MM.1S (cell line): ENCODE results near the gene PNKD.

ENCODE experiments used
- DNase-seq: peaks from one replicate; pipeline ENCODE4 v3.0.0-alpha.2; 2015
- H2AFZ ChIP-seq: fragments of 300-600 bp; sonication (generic); 2 replicates; pipeline ENCODE4 v1.6.0; 2016; ENCODE audit warnings: antibody characterized with exemption, low read length
- H3F3A ChIP-seq: fragments of 300-600 bp; sonication (generic); 2 replicates; pipeline ENCODE4 v1.6.1; 2016; ENCODE audit warnings: mild to moderate bottlenecking, antibody characterized with exemption, low read length, moderate library complexity, mixed read lengths; ENCODE audit not compliant: insufficient read depth
- H3K27ac ChIP-seq: fragments of 300-600 bp; sonication (generic); 2 replicates; pipeline ENCODE4 v1.5.1; 2016; ENCODE audit warnings: mild to moderate bottlenecking, low read length
- H3K27me3 ChIP-seq: fragments of 300-600 bp; sonication (generic); replicated peaks from 2 replicates; pipeline ENCODE4 v1.6.0; 2016; ENCODE audit warnings: low read length; ENCODE audit not compliant: insufficient read depth
- H3K36me3 ChIP-seq: fragments of 300-600 bp; sonication (generic); replicated peaks from 2 replicates; pipeline ENCODE4 v1.6.1; 2016; ENCODE audit warnings: mild to moderate bottlenecking, low read length, mixed read lengths; ENCODE audit not compliant: insufficient read depth
- H3K4me1 ChIP-seq: fragments of 300-600 bp; sonication (generic); 2 replicates; pipeline ENCODE4 v1.6.1; 2016; ENCODE audit warnings: low read length, mixed read lengths
- H3K4me2 ChIP-seq: fragments of 300-600 bp; sonication (generic); 2 replicates; pipeline ENCODE4 v1.6.0; 2016; ENCODE audit warnings: low read depth, low read length
- H3K4me3 ChIP-seq: fragments of 300-600 bp; sonication (generic); 2 replicates; pipeline ENCODE4 v1.5.1; 2016; ENCODE audit warnings: low read length, mixed read lengths
- H3K79me2 ChIP-seq: fragments of 300-600 bp; sonication (generic); 2 replicates; pipeline ENCODE4 v1.6.1; 2016; ENCODE audit warnings: mixed run types, low read length, mixed read lengths
- H3K9ac ChIP-seq: fragments of 300-600 bp; sonication (generic); 2 replicates; pipeline ENCODE4 v1.6.1; 2016; ENCODE audit warnings: low read length, mixed read lengths
- H3K9me2 ChIP-seq: fragments of 300-600 bp; sonication (generic); replicated peaks from 2 replicates; pipeline ENCODE4 v1.6.1; 2016; ENCODE audit warnings: mild to moderate bottlenecking, low read length, mixed read lengths; ENCODE audit not compliant: insufficient read depth
- H3K9me3 ChIP-seq: fragments of 300-600 bp; sonication (generic); replicated peaks from 2 replicates; pipeline ENCODE4 v1.6.1; 2016; ENCODE audit warnings: mild to moderate bottlenecking, low read length, mixed read lengths; ENCODE audit not compliant: insufficient read depth
- H4K20me1 ChIP-seq: fragments of 300-600 bp; sonication (generic); 2 replicates; pipeline ENCODE4 v1.6.1; 2016; ENCODE audit warnings: mild to moderate bottlenecking, low read length, moderate library complexity, mixed read lengths; ENCODE audit not compliant: insufficient read depth
- EZH2 ChIP-seq: fragments of 300-600 bp; sonication (generic); optimal IDR thresholded peaks from 2 replicates; pipeline ENCODE3; 2017; ENCODE audit warnings: low read depth, mild to moderate bottlenecking, antibody characterized with exemption, low read length, mixed read lengths
- EZH2phosphoT487 ChIP-seq: fragments of 300-600 bp; sonication (generic); IDR thresholded peaks from 2 replicates; pipeline ENCODE4 v1.6.1; 2018; ENCODE audit warnings: antibody characterized with exemption, low read length
- TF ChIP-seq, protein P1 (sequence below): fragments of 300-600 bp; sonication (generic); IDR thresholded peaks from 2 replicates; pipeline ENCODE4 v1.5.1; 2016; ENCODE audit warnings: antibody characterized with exemption, low read length, mixed read lengths

PNKD gene

DNA sequence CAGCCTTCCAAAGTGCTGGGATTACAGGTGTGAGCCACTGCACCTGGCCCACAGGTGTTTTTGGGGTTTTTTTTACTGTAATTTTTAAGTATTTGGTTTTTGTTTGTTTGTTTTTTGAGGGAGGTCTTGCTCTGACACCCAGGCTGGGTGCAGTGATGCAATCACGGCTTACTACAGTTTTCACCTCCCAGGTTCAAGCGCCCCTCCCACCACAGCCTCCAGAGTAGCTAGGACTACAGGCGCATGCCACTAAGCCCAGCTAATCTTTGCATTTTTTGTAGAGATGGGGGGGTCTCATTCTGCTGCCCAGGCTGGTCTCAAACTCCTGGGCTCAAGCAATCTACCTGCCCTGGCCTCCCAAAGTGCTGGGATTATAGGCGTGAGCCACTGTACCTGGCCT lies 104.5 kb downstream of the PNKD start:
- TF ChIP-seq EZH2phosphoT487 (no peak), EZH2 (no peak)
- TF ChIP-seq, protein P1, sequence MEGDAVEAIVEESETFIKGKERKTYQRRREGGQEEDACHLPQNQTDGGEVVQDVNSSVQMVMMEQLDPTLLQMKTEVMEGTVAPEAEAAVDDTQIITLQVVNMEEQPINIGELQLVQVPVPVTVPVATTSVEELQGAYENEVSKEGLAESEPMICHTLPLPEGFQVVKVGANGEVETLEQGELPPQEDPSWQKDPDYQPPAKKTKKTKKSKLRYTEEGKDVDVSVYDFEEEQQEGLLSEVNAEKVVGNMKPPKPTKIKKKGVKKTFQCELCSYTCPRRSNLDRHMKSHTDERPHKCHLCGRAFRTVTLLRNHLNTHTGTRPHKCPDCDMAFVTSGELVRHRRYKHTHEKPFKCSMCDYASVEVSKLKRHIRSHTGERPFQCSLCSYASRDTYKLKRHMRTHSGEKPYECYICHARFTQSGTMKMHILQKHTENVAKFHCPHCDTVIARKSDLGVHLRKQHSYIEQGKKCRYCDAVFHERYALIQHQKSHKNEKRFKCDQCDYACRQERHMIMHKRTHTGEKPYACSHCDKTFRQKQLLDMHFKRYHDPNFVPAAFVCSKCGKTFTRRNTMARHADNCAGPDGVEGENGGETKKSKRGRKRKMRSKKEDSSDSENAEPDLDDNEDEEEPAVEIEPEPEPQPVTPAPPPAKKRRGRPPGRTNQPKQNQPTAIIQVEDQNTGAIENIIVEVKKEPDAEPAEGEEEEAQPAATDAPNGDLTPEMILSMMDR, result no peak
- Histone ChIP-seq H3K79me2 (no peaks in the 10 kb centered on the region), H3K9me3 (no peaks in the 10 kb centered on the region), H3K36me3 (no peaks in the 10 kb centered on the region), H3K9ac (no peak overlapping the region), H3K4me1 (no peaks in the 10 kb centered on the region), H4K20me1 (no peaks in the 10 kb centered on the region), H3K27ac (no peak overlapping the region), H3F3A (no peaks in the 10 kb centered on the region), H3K4me2 (no peak overlapping the region), H2AFZ (no peak overlapping the region), H3K27me3 (no peaks in the 10 kb centered on the region), H3K4me3 (no peak overlapping the region), H3K9me2 (no peaks in the 10 kb centered on the region)
- no peak for DNase-seq

DNA sequence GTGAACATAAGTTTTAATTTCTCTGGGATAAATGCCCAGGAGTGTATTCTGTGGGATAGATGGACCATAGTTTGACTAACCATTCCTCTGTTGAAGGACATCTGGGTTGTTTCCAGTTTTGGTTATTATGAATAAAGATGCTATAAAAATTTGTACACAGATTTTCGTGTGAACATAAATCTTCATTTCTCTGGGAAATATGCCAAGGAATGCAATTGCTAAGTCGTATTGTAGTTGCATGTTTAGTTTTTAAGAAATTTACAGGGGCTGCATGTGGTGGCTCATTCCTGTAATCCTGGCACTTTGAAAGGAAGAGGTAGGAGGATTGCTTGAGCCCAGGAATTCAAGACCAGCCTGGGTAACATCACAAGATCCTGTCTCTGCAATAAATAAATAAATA lies 104.9 kb downstream of the PNKD start:
- no peaks in the 10 kb centered on the region for H4K20me1 ChIP-seq
- H2AFZ ChIP-seq, result no peak overlapping the region
- TF ChIP-seq, protein P1, result no peak
- TF ChIP-seq EZH2phosphoT487, result no peak
- no peak for TF ChIP-seq EZH2
- H3K4me1 ChIP-seq, result no peaks in the 10 kb centered on the region
- no peak for DNase-seq
- no peaks in the 10 kb centered on the region for H3K9me3 ChIP-seq
- no peaks in the 10 kb centered on the region for H3K27me3 ChIP-seq
- H3K4me3 ChIP-seq, result no peak overlapping the region
- H3K4me2 ChIP-seq, result no peak overlapping the region
- no peaks in the 10 kb centered on the region for H3F3A ChIP-seq
- H3K79me2 ChIP-seq, result no peaks in the 10 kb centered on the region
- no peaks in the 10 kb centered on the region for H3K9me2 ChIP-seq
- H3K9ac ChIP-seq, result no peak overlapping the region
- no peak overlapping the region for H3K27ac ChIP-seq
- no peaks in the 10 kb centered on the region for H3K36me3 ChIP-seq

DNA sequence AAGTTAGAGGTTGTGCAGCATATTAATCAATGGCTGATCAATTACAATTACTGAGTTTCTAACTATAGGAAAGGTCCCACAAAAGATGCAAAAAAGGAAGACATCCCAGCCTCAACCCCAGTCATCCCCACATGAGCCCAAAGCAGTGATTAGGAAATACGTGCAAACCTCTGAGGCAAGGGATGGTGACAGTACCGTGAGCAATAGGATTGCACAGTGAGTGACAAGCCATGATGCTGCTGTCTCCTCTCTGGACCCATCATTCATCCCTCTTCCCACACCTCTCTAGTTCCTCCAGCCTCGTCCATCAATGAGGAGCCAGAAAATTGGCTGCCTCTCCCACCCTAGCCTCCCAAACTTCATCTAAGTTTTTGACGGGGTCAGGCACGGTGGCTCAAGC lies 107.7 kb downstream of the PNKD start:
- Histone ChIP-seq H3K4me3 (no peak overlapping the region), H4K20me1 (no peaks in the 10 kb centered on the region), H3K27me3 (no peaks in the 10 kb centered on the region), H3K9ac (no peak overlapping the region), H3K4me1 (no peaks in the 10 kb centered on the region), H3K27ac (no peak overlapping the region), H3K9me3 (no peaks in the 10 kb centered on the region), H3K79me2 (no peaks in the 10 kb centered on the region), H2AFZ (no peak overlapping the region), H3K9me2 (no peaks in the 10 kb centered on the region), H3K4me2 (no peak overlapping the region), H3F3A (no peaks in the 10 kb centered on the region), H3K36me3 (no peaks in the 10 kb centered on the region)
- TF ChIP-seq EZH2phosphoT487 (no peak), EZH2 (no peak)
- TF ChIP-seq, protein P1, result no peak
- no peak for DNase-seq
